Neural progenitor cell (in vitro differentiated cells): ENCODE results near the gene MKNK2.

Source experiments
- EZH2 ChIP-seq: fragments of 200-600 bp; sonication (generic); IDR thresholded peaks from 2 replicates; pipeline ENCODE4 v1.6.1; 2017; ENCODE audit warnings: antibody characterized with exemption, mild to moderate bottlenecking, moderate library complexity
- EZH2phosphoT487 ChIP-seq: fragments of 200-600 bp; sonication (generic); IDR thresholded peaks from 2 replicates; pipeline ENCODE4 v1.6.1; 2017; ENCODE audit warnings: antibody characterized with exemption
- TF ChIP-seq, protein P1 (sequence below): fragments of 200-600 bp; sonication (generic); IDR thresholded peaks from 2 replicates; pipeline ENCODE4 v1.5.1; 2017; ENCODE audit warnings: antibody characterized with exemption, mild to moderate bottlenecking

DNA sequence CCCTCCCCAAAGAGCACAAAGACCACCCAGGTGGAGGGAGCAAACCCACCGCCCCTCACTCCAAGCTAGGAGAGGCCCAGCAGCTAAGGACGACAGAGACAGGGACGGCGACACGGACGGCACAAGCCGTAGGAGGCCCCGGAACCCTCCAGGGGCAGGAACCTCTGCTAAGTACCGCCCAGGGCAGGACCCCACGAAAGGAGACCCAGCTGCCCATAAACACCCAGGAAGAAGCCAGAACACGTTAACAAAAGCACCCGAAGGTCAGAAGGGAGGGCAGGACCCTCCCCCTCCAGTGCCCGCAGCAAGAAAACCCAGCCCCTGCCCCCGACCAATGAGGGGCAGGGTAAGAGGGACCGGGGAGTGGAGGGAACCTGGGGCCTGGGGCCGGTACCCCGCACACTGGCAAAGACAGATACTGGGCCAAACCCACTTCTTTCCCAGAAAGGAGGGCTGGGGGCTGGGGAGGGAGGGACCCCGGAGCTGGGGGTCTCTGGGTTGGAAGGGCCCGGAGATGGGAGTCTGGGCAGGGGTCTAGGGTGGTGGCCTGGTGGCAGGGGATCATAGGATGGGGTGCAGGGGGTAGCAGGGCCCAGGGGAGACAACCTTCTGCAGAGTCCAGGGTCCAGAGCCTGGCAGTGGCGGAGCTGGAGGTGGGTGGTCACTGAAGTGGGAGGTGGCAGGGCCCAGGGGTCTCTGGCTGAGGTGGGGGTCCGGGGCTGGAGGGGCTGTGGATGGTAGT is 37.9 kb downstream of the MKNK2 start:
- TF ChIP-seq, protein P1, sequence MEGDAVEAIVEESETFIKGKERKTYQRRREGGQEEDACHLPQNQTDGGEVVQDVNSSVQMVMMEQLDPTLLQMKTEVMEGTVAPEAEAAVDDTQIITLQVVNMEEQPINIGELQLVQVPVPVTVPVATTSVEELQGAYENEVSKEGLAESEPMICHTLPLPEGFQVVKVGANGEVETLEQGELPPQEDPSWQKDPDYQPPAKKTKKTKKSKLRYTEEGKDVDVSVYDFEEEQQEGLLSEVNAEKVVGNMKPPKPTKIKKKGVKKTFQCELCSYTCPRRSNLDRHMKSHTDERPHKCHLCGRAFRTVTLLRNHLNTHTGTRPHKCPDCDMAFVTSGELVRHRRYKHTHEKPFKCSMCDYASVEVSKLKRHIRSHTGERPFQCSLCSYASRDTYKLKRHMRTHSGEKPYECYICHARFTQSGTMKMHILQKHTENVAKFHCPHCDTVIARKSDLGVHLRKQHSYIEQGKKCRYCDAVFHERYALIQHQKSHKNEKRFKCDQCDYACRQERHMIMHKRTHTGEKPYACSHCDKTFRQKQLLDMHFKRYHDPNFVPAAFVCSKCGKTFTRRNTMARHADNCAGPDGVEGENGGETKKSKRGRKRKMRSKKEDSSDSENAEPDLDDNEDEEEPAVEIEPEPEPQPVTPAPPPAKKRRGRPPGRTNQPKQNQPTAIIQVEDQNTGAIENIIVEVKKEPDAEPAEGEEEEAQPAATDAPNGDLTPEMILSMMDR: no peak
- no peak for TF ChIP-seq EZH2phosphoT487
- no peak for TF ChIP-seq EZH2
